Hepatocyte (in vitro differentiated cells): ENCODE measurements around the gene LGALS14. TPM values are rescaled to one million over a fixed set of nuclear protein-coding genes. Genes with fewer than 3 reads are reported as not detected.
"Not testable (repeated sequence)": the region's sequence is repeated elsewhere in the genome, so short reads cannot be mapped to it uniquely, and the experiment has no call there.

Experiments used
- DNase-seq: peaks from one replicate; pipeline ENCODE4 v3.0.0-alpha.2; 2016; ENCODE audit warnings: low spot score
- H2AFZ ChIP-seq: fragments of 200-600 bp; sonication (generic); 2 replicates; pipeline ENCODE4 v1.6.0; 2016; ENCODE audit warnings: antibody characterized with exemption, mild to moderate bottlenecking
- H3K27ac ChIP-seq: fragments of 200-600 bp; sonication (generic); 2 replicates; pipeline ENCODE4 v1.5.1; 2016; ENCODE audit warnings: mild to moderate bottlenecking
- H3K27me3 ChIP-seq: fragments of 200-600 bp; sonication (generic); 2 replicates; pipeline ENCODE4 v1.6.1; 2016
- H3K36me3 ChIP-seq: fragments of 200-600 bp; sonication (generic); replicated peaks from 2 replicates; pipeline ENCODE4 v1.5.1; 2016; ENCODE audit warnings: low read depth; ENCODE audit not compliant: insufficient read depth
- H3K4me1 ChIP-seq: fragments of 200-600 bp; sonication (generic); 2 replicates; pipeline ENCODE4 v1.5.1; 2016; ENCODE audit warnings: mild to moderate bottlenecking, moderate library complexity; ENCODE audit not compliant: insufficient read depth
- H3K4me2 ChIP-seq: fragments of 200-600 bp; sonication (generic); 2 replicates; pipeline ENCODE4 v1.6.0; 2016
- H3K4me3 ChIP-seq: fragments of 200-600 bp; sonication (generic); 2 replicates; pipeline ENCODE4 v1.5.1; 2016; ENCODE audit warnings: mild to moderate bottlenecking
- H3K79me2 ChIP-seq: fragments of 200-600 bp; sonication (generic); 2 replicates; pipeline ENCODE4 v1.6.0; 2017; ENCODE audit warnings: mild to moderate bottlenecking
- H3K9me2 ChIP-seq: fragments of 200-600 bp; sonication (generic); replicated peaks from 2 replicates; pipeline ENCODE4 v1.6.0; 2017; ENCODE audit warnings: mild to moderate bottlenecking; ENCODE audit not compliant: insufficient read depth
- H3K9me3 ChIP-seq: fragments of 200-600 bp; sonication (generic); 2 replicates; pipeline ENCODE4 v1.5.1; 2016; ENCODE audit warnings: low read depth, mild to moderate bottlenecking
- H4K20me1 ChIP-seq: fragments of 200-600 bp; sonication (generic); 2 replicates; pipeline ENCODE4 v1.6.0; 2016; ENCODE audit warnings: mild to moderate bottlenecking; ENCODE audit not compliant: insufficient read depth, poor library complexity, severe bottlenecking
- EZH2 ChIP-seq: fragments of 200-600 bp; sonication (generic); IDR thresholded peaks from 2 replicates; pipeline ENCODE4 v1.6.1; 2016; ENCODE audit warnings: antibody characterized with exemption, mild to moderate bottlenecking, borderline replicate concordance
- EZH2phosphoT487 ChIP-seq: fragments of 200-600 bp; sonication (generic); IDR thresholded peaks from one replicate; pipeline ENCODE4 v1.6.1; 2018; ENCODE audit warnings: antibody characterized with exemption, mild to moderate bottlenecking, low read depth, moderate library complexity; ENCODE audit not compliant: unreplicated experiment, severe bottlenecking
- WGBS: methylation state at CpG from one replicate; pipeline ENCODE4 v1.1.6; 2016; ENCODE audit warnings: low lambda C conversion rate; ENCODE audit errors: missing lambda C conversion rate; 5-methylcytosine and 5-hydroxymethylcytosine counted together
- polyA plus RNA-seq: library from polyadenylated mRNA; unstranded; fragments of >200 nt; fragmentation: Nextera tagmentation; extraction: Ambion mirVana; gene quantifications from 2 replicates; pipeline ENCODE4 v1.2.1, GENCODE V29; 2016
- total RNA-seq: library from RNA; depleted of rRNA; stranded (reverse); fragments of >200 nt; gene quantifications from 2 replicates; pipeline ENCODE4 v1.2.3, GENCODE V29; 2014
- TF ChIP-seq, protein P1 (sequence below): fragments of 200-600 bp; sonication (generic); IDR thresholded peaks from 2 replicates; pipeline ENCODE4 v1.5.1; 2016; ENCODE audit warnings: antibody characterized with exemption, mild to moderate bottlenecking; ENCODE audit not compliant: poor library complexity

Gene LGALS14
- total and polyA plus RNA-seq, 2 experiments from 2014 or later = 1.2 to 1.3 TPM

DNA sequence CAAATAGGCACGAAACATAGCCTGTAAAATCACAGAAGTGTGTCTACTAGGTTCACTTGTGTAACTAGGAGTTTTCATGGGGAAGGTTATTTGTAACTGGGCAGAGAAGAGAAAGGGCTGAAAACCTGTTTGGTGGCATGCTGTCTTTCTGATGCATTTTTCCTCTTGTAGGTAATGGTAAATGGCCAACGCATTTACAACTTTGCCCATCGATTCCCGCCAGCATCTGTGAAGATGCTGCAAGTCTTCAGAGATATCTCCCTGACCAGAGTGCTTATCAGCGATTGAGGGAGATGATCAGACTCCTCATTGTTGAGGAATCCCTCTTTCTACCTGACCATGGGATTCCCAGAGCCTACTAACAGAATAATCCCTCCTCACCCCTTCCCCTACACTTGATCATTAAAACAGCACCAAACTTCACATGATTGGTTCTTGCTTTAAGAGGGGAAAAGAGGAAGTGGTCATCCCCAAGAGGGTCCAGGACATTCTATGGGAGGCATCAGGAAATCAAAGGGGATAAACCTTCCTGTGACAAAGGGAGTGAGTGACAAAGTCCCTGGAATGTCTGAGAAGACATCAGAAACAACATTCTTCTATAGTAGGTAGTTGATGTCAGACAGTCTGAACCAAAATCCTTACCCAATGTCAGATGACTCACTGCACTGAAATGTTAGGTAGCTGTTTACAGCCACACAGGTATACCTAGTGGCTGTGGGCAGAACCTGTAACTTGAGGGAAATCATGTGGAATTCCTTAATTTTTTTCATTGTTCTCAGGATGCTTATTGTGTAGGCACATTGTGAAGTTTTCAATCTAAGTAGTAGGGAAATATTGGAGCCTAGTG, 5.0 kb downstream of the LGALS14 start:
- no peak overlapping the region for H2AFZ ChIP-seq
- 77% methylated on average over 5 of the region's 5 CpGs for WGBS
- no peaks in the 10 kb centered on the region for H3K36me3 ChIP-seq
- no peak overlapping the region for H3K4me3 ChIP-seq
- H4K20me1 ChIP-seq = no peaks in the 10 kb centered on the region
- H3K79me2 ChIP-seq = no peaks in the 10 kb centered on the region
- no peaks in the 10 kb centered on the region for H3K4me1 ChIP-seq
- no peaks in the 10 kb centered on the region for H3K9me3 ChIP-seq
- DNase-seq = no peak
- no peaks in the 10 kb centered on the region for H3K9me2 ChIP-seq
- TF ChIP-seq EZH2 = no peak
- TF ChIP-seq, protein P1, sequence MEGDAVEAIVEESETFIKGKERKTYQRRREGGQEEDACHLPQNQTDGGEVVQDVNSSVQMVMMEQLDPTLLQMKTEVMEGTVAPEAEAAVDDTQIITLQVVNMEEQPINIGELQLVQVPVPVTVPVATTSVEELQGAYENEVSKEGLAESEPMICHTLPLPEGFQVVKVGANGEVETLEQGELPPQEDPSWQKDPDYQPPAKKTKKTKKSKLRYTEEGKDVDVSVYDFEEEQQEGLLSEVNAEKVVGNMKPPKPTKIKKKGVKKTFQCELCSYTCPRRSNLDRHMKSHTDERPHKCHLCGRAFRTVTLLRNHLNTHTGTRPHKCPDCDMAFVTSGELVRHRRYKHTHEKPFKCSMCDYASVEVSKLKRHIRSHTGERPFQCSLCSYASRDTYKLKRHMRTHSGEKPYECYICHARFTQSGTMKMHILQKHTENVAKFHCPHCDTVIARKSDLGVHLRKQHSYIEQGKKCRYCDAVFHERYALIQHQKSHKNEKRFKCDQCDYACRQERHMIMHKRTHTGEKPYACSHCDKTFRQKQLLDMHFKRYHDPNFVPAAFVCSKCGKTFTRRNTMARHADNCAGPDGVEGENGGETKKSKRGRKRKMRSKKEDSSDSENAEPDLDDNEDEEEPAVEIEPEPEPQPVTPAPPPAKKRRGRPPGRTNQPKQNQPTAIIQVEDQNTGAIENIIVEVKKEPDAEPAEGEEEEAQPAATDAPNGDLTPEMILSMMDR = no peak
- no peak for TF ChIP-seq EZH2phosphoT487
- no peak overlapping the region for H3K4me2 ChIP-seq
- no peak overlapping the region for H3K27ac ChIP-seq
- no peaks in the 10 kb centered on the region for H3K27me3 ChIP-seq

DNA sequence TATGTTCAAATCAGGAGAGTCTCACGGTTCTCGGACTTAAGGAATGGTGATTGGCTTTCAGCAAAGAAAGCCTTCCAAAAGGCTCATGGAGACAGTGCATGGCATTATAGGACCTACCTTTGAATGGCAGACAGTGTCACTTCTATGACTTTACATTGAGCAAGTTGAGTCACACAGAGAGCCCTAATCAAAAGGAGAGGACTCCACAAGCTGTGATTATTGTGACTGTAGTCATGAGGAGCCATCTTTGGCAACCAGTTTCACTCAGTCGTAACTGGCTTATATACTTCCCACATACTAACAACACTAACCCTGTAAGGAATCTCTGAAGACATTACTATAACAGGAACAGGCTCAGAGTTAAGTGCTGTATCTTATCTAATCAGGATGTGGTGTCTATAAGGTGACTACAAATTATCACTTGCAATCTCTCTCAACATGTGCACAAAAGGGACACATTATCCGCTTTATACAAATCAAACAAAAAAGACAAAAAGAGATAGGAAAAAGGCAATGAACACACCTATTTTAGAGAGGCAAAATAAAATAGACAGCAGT, 6.1 kb downstream of the LGALS14 start:
- H4K20me1 ChIP-seq = no peaks in the 10 kb centered on the region
- no peak for DNase-seq
- 80% methylated on average over 4 of the region's 4 CpGs for WGBS

DNA sequence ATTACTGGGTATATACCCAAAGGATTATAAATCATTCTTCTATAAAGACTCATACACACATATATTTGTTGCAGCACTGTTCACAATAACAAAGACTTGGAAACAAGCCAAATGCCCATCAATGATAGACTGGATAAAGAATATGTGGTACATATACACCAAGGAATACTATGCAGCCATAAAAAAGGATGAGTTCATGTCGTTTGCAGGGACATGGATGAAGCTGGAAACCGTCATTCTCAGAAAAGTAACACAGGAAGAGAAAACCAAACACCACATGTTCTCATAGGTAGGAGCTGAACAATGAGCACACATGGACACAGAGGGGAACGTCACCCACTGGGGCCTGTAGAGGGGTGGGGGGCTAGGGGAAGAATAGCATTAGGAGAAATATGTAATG, 15.9 kb downstream of the LGALS14 start:
- H2AFZ ChIP-seq, H3K27ac ChIP-seq, DNase-seq, H3K4me3 ChIP-seq, H3K9me3 ChIP-seq, H4K20me1 ChIP-seq, H3K27me3 ChIP-seq, H3K9me2 ChIP-seq, H3K79me2 ChIP-seq, H3K4me1 ChIP-seq, H3K36me3 ChIP-seq, H3K4me2 ChIP-seq: not testable (repeated sequence)
- 83% methylated on average over 3 of the region's 3 CpGs for WGBS

More for the DNA sequence above, 6.1 kb downstream of the LGALS14 start:
- Histone ChIP-seq H3K36me3 (no peaks in the 10 kb centered on the region), H3K27me3 (no peaks in the 10 kb centered on the region), H3K4me1 (no peaks in the 10 kb centered on the region), H2AFZ (no peak overlapping the region), H3K9me3 (no peaks in the 10 kb centered on the region), H3K4me3 (no peak overlapping the region), H3K9me2 (no peaks in the 10 kb centered on the region), H3K79me2 (no peaks in the 10 kb centered on the region), H3K27ac (no peak overlapping the region), H3K4me2 (no peak overlapping the region)
- TF ChIP-seq, protein P1 = no peak
- TF ChIP-seq EZH2 (no peak), EZH2phosphoT487 (no peak)

DNA sequence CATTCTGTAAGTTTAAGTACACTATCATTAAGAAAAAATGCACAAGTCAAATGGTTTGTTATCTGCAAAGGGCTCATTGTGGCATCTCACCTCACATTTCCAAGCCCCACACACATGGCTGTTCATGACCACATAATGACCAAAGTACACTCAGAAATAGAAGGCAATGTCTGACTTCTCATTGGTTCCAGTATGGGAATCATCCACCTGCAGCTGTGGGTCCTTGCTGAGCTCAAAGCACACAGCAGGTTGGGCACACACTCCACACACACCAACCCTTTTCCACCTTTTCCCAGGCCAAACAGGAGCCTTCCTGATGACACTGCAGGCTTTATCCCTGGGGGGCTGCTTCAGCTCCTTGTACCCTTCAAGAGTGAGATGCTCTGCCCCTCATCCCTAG, 21.7 kb downstream of the LGALS14 start:
- Histone ChIP-seq H3K79me2 (no peaks in the 10 kb centered on the region), H3K27ac (no peak overlapping the region), H3K4me2 (no peak overlapping the region), H3K4me3 (no peak overlapping the region), H4K20me1 (no peaks in the 10 kb centered on the region), H3K27me3 (no peaks in the 10 kb centered on the region), H3K4me1 (no peaks in the 10 kb centered on the region), H2AFZ (no peak overlapping the region), H3K9me2 (no peaks in the 10 kb centered on the region), H3K36me3 (no peaks in the 10 kb centered on the region), H3K9me3 (no peaks in the 10 kb centered on the region)
- TF ChIP-seq EZH2phosphoT487 (no peak), EZH2 (no peak)
- TF ChIP-seq, protein P1 = no peak
- no peak for DNase-seq
